Subcutaneous adipose tissue (tissue), 4 donors: ENCODE data around the gene CRTC1. TPM values are rescaled to one million over a fixed set of nuclear protein-coding genes. Genes with fewer than 3 reads are reported as not detected.

ENCODE experiments used
- total RNA-seq, 4 donors: library from RNA; depleted of rRNA; stranded (reverse); fragments of >200 nt; gene quantifications; one replicate each; pipeline ENCODE4 v1.1.0, GENCODE V29; 2016
- TF ChIP-seq, protein P1 (sequence below): fragments of 450-650 bp; IDR thresholded peaks from one replicate; pipeline ENCODE4 v1.5.1; 2016; ENCODE audit warnings: low read depth, mild to moderate bottlenecking, control low read depth, antibody characterized with exemption, moderate library complexity

Gene CRTC1
- total RNA-seq, 4 donors from 2014 or later, result 2.0 to 8.3 (median 3.9) TPM

DNA sequence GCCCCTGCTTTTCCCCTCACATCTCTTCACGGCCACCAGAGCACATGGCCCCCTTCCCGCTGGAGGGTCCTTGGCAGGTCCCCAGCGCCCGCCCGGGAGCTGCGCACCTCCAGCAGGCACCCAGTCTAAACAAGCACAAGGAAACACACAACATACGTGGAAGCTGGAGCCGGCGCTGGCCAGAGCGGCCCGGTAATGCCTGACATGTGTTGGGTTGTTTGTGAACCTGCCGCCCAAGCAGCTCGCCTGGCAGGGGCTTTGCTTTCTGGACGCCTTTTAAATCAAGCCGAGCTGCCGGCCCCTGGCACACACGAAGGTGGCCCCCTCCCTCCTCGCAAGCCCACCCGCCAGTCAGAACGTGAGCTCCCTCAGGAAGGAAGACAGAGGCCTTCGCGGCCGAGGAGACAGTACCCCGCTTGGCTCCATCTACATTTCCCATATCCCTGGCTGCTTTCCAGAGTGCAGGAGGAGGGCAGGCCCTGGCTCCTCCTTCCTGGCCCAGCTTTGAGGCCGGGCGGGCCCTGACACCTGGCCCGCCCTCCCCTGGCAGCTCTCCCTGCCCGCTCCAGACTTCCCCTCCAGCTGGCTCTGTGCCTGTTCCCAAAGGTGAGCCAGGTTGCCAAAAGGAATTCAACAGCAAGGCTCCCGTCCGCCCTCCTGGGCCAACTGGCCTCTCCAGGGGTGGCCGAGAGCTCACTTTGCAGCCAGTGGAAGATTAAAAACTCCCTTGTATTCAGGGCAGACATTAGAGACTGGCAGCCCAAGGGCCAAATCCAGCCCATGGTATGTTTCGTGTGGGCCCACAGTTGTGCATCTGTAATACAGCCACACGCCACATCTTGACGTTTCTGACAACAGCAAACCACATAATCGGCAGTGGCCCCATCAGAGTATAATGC lies 78.9 kb downstream of the CRTC1 start:
- TF ChIP-seq, protein P1, sequence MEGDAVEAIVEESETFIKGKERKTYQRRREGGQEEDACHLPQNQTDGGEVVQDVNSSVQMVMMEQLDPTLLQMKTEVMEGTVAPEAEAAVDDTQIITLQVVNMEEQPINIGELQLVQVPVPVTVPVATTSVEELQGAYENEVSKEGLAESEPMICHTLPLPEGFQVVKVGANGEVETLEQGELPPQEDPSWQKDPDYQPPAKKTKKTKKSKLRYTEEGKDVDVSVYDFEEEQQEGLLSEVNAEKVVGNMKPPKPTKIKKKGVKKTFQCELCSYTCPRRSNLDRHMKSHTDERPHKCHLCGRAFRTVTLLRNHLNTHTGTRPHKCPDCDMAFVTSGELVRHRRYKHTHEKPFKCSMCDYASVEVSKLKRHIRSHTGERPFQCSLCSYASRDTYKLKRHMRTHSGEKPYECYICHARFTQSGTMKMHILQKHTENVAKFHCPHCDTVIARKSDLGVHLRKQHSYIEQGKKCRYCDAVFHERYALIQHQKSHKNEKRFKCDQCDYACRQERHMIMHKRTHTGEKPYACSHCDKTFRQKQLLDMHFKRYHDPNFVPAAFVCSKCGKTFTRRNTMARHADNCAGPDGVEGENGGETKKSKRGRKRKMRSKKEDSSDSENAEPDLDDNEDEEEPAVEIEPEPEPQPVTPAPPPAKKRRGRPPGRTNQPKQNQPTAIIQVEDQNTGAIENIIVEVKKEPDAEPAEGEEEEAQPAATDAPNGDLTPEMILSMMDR, result no peak

DNA sequence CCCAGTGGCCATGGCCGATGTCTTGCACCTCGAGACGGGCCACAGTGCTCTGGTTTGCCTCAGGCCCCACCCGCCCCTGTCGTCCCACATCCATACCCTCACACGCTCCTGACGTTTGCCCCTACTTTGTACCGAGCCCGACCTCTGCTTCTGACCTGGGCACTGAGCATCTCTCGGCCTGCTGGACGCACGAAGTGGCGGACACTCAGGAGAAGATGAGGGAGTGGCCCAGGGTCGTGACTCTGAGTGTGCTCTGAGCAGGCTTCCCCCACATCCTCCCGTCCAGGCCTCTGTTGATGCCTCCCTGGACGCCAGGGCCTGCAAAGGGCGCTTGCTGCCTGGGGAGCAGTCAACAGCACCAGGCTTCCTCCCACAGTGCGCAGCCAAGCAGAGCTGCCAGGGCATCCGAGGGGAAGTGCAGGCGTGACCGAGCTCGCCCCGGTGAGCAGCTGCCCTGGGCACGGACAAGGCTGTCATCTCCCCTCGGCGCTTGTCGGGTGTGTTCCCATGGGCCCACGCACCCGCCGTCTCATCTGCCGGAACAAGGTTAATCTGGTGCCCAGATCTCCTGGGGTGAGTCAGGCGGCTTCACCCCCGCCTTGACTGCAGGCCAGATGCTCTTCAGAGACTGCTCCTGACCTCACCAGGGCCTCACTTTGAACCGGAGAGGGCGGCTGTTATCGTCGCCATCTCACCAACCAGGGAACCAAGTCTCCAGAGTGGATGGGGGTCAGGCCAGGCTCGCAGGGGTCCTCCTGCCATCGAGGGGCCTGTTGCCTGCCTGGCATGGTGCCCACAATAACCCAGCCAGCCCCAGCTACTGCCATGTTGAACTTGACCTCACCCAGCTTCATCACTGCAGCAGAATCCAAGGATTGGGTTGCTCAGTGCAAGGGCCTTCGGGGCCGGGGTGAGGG lies 80.5 kb downstream of the CRTC1 start:
- TF ChIP-seq, protein P1, result no peak

DNA sequence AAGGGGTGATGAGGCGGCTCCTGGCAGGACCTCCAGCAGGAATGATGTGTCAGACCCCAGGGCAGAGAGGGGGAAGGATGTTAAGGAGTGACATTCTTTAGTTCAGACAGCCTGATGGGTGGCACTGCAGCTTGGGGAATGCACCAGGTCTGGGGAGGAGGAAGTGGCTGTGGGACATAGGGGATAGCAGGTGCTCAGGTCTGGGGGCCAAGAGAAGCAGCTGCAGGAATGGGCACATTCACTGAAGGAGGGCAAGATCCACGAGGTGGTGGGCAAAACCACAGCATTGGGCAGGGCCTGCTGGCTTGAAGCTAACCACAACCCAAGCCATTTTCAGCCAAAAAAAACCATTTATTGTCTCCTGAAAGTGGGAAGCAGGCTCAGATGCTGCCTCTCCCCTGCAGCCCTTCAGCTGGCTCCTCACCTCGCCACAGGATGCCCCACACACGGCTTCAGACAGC lies 81.1 kb downstream of the CRTC1 start:
- TF ChIP-seq, protein P1, result no peak

DNA sequence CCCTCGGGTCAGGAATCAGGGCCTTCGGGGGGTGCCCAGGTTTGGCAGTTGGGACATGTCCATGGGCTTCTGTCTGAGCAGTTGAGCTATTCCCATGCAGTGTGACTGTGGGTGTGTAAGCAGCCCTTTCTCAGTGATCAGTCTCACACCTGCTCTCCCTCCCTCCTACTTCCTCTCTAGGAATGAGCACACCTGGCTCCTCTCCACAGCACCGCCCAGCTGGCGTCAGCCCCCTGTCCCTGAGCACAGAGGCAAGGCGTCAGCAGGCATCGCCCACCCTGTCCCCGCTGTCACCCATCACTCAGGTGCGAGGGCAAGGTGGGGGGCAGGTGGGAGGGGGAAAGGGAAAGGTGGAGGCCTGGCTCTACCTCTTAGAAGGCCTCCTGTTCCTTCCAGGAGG lies 81.7 kb downstream of the CRTC1 start:
- TF ChIP-seq, protein P1, result no peak

- TF ChIP-seq, protein P1, result no peak
Measured at GRCh38 chr19:18768046-18768771, 84.7 kb downstream of the CRTC1 start.

DNA sequence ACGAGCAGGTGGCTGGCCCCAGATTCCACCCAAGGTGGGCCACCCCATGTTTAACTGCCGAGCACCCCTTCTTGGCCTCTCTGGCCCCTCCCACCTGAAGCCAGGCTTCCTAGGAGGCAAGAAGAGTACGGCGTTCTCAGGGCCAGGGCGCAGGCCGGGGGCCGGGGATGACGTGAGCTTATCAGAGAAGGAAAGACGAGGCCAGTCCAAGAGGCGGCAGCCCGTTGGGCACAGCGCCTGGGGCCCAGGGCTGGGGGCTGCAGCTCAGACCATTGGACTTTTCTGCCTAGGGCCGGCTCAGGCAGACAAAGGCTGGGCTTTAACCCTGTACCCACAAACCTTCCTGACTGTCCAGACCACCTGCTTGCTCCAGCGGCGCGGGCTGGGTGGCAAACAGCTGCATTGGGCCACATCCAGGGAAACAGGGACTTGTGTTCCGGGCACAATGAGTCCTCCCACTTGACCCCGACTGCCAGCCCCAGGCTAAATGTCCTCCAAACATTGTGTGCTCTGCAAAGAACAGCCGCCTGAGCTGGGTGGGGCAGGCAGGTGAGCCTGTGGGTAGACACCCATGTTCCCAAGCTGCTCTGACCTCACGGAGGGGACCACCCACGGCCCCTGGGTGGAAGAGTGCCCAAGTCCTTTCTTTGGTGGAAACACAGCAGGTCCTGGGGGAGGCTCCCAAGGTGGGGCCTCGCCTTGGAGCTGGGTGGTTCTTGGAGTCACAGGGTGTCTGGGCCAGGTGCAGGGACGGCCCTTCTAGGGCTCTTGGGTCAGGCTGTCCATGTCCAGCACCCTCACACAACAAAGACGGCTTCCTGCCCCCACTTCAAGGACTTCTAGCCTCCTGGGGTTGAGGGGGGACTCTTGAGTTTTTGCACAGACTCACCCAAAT lies 85.8 kb downstream of the CRTC1 start:
- TF ChIP-seq, protein P1, result no peak
